ENCODE results near the gene ACTL10. TPM values are rescaled to one million over a fixed set of nuclear protein-coding genes. Genes with fewer than 3 reads are reported as not detected.
A peak's percentile ranks its signal among the peaks of the same experiment; 100 is the strongest.

Gene ACTL10
- total and polyA plus RNA-seq, 2 of the 13 experiments (the other 11 are each of a cell fraction or from before 2014, with no cell fraction given) = not detected

GRCh38 chr20:33688938-33689424 lies 22.2 kb downstream of the ACTL10 start (continued):
- no peak for TF ChIP-seq KLF15 (CRISPR knock-in tag; IDR thresholded peaks at IDR 0.05; ENCODE audit: borderline replicate concordance)
- peak; percentile 40; the same call in 1 of the 2 replicates for TF ChIP-seq SIX4 (CRISPR knock-in tag; IDR thresholded peaks at IDR 0.05)
- peak; percentile 68; the same call in 1 of the 2 replicates for TF ChIP-seq ZMYM2 (CRISPR knock-in tag; IDR thresholded peaks at IDR 0.05)
- no peak for TF ChIP-seq RBM39 (IDR thresholded peaks at IDR 0.05; ENCODE audit: low read depth, low read length, poor library complexity, severe bottlenecking)
- TF ChIP-seq DNMT3B (CRISPR knock-in tag; conservative IDR thresholded peaks at IDR 0.05) = 0 out of 2 replicates have a peak, but pooled peaks have one; percentile 25
- no peak for TF ChIP-seq ZBTB38 (CRISPR knock-in tag; IDR thresholded peaks at IDR 0.05)
- no peak for TF ChIP-seq ZNF7 (CRISPR knock-in tag; IDR thresholded peaks at IDR 0.05)
- TF ChIP-seq ZNF468 (CRISPR knock-in tag; IDR thresholded peaks at IDR 0.05) = no peak
- no peak for TF ChIP-seq SRF (IDR thresholded peaks at IDR 0.05; ENCODE audit: low read depth, low read length)
- no peak for TF ChIP-seq POLR2AphosphoS5 (IDR thresholded peaks at IDR 0.05; ENCODE audit: low read depth, low read length)
- TF ChIP-seq ZNF431 (CRISPR knock-in tag; IDR thresholded peaks at IDR 0.05; ENCODE audit: borderline replicate concordance, low read depth) = no peak
- 0 out of 2 replicates have a peak, but pooled peaks have one; percentile 63 for TF ChIP-seq BORCS8-MEF2B (CRISPR knock-in tag; IDR thresholded peaks at IDR 0.05)
- no peak for TF ChIP-seq SOX13 (IDR thresholded peaks at IDR 0.05)
- TF ChIP-seq SOX13 (CRISPR knock-in tag; conservative IDR thresholded peaks at IDR 0.05 in 1 of 2, IDR thresholded peaks at IDR 0.05 in 1 of 2) = peak in 1 of 2 experiments; percentile 79; a peak in 2 of 4 replicates
- TF ChIP-seq CAMTA2 (CRISPR knock-in tag; IDR thresholded peaks at IDR 0.05; ENCODE audit: borderline replicate concordance) = no peak
- no peak for TF ChIP-seq ZNF816 (CRISPR knock-in tag; IDR thresholded peaks at IDR 0.05; ENCODE audit: borderline replicate concordance)
- no peak for TF ChIP-seq ZNF790 (CRISPR knock-in tag; IDR thresholded peaks at IDR 0.05; ENCODE audit: borderline replicate concordance)
- TF ChIP-seq ATF7 (IDR thresholded peaks at IDR 0.05) = no peak
- TF ChIP-seq ATF7 (CRISPR knock-in tag; IDR thresholded peaks at IDR 0.05) = no peak
- TF ChIP-seq ZFP41 (CRISPR knock-in tag; IDR thresholded peaks at IDR 0.05; ENCODE audit: borderline replicate concordance) = no peak
- TF ChIP-seq REXO4 (CRISPR knock-in tag; IDR thresholded peaks at IDR 0.05; ENCODE audit: borderline replicate concordance) = no peak
- TF ChIP-seq MIER3 (CRISPR knock-in tag; IDR thresholded peaks at IDR 0.05; ENCODE audit: borderline replicate concordance) = peak; percentile 38; the same call in 1 of the 2 replicates
- no peak for TF ChIP-seq ZNF580 (CRISPR knock-in tag; IDR thresholded peaks at IDR 0.05; ENCODE audit: borderline replicate concordance, low read depth)
- no peak for TF ChIP-seq ZNF264 (CRISPR knock-in tag; IDR thresholded peaks at IDR 0.05)
- TF ChIP-seq STAG1 (CRISPR knock-in tag; IDR thresholded peaks at IDR 0.05) = no peak
- no peak for TF ChIP-seq ZNF34 (CRISPR knock-in tag; IDR thresholded peaks at IDR 0.05; ENCODE audit: borderline replicate concordance)
- no peak for TF ChIP-seq BRCA1 (CRISPR knock-in tag; IDR thresholded peaks at IDR 0.05)
- no peak for TF ChIP-seq STAT6 (CRISPR knock-in tag; IDR thresholded peaks at IDR 0.05; ENCODE audit: borderline replicate concordance)
- peak; percentile 68 for TF ChIP-seq TFE3 (CRISPR knock-in tag; IDR thresholded peaks at IDR 0.05)
